Measurements from ENCODE around the gene TRABD2B.

Gene TRABD2B

DNA sequence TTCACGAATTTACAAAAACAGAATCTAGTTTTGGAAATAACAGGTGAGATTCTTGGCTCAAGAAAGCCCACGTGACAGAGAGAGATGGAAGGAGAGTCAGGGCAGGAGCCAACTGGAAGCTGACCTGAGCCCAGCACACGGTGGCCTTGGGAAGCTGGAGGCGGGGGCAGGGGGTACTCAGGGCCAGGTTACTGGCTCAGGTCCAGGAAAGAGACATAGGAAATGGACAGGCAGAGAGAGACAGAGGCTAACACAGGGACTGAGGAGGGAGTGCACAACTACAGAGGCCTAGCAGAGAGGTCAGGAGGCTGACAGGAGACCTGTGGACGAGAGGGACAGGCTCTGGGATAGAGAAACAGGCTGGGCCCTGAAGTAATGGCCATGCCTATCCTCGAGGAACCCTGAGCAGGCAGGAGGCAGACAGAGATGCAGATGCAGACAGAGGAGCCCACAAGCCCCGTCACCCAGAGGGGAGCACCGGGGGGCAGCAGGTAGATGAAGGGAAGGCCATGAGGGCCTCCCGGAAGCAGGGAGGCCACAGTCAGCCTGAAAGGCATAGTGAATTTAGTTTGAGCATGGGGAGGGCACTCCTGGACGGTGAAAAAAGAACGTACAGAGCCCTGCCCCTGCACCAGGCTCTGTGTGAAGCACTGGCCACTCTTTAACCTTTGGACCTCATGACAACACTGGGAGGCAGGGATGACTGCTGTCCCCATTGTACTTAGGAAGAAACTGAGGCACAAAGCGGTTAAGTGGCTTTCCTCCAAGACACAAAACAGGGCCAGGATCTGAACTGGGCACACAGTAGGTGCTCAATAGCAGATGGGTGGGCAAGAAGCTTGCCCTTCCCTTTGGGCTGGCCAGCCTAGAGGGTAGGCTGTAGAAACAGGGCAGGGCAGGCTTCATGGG is 230.1 kb downstream of the TRABD2B start:
- DNase-seq: no peak

- DNase-seq: no peak
These were observed 231.3 kb downstream of the TRABD2B start for GRCh38 chr1:47765742-47766485.

- no peak for DNase-seq
These were observed 231.9 kb downstream of the TRABD2B start for GRCh38 chr1:47765236-47765635.

GRCh38 chr1:47764461-47765046 is 232.6 kb downstream of the TRABD2B start:
- no peak for DNase-seq

GRCh38 chr1:47763591-47764171 is 233.5 kb downstream of the TRABD2B start:
- no peak for DNase-seq

- no peak for DNase-seq
These were observed 235.2 kb downstream of the TRABD2B start for GRCh38 chr1:47761974-47762373.

DNA sequence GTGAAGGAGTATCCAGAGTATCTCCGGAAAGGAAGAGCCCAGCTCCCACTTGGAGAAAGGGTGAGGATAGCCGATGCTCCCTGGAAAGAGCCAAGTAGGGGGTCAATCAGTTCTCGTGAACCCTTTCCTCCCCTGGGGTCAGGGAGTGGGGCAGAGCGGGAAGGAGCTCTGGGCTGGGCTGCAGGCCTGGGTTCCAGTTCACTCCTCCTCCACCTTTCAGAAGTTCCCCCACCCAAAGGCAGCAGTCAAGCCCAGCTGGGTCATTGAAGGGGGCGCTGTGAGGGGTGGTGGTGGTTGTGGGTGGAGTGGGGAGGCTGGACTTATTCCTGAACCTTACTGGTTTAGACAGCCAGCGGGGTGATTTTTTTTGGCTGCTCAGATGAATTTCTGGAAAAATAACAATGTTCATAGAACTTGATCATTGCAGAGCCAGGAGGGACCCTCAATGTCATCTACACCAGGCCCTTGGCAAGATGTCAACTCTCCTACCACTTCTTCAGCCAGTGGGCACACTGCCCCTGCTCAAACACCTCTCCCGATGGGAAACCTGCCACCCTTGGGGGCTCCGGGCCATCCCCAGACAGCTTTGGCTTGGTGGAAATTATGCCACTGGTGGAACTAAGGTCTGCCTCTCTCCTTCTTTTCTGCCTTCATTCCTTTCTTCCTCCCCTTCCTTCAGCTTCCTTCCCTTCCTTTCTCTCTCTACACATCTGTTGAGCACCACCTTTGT is 235.8 kb downstream of the TRABD2B start:
- no peak for DNase-seq

DNA sequence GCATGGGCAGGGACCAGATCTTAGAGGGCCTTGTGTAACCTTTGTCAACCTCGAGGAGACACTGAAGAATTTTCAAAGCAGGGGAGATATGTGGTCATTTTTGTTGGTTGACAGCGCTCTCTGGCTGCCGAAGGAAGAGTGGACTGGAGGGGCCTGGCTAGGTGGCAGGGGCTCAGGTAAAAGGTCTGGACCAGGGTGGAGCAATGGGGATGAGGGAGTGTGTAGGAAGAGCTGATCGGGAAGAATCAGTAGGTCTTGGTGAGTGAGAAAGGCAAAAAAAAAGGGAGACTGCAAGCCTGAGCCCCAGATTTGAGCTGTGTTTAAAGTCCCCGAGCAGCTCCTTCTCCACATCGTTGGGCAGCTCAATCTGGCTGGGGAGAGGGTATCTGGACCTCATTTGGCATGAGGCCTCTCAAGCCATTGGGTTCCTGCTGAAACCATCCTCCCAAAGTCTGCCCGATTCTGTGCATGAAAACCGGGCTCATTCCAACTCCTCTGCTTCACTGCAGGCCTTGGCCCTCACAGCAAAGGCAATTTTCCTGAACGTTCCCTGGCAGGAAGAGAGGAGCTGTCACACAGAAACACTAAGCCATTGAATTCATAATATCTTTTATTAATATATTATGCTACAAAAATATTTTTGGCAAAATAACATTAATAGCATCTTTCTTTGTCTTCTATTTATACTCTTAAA is 237.1 kb downstream of the TRABD2B start:
- DNase-seq: no peak

GRCh38 chr1:47759251-47759935 is 237.8 kb downstream of the TRABD2B start:
- DNase-seq: no peak

DNA sequence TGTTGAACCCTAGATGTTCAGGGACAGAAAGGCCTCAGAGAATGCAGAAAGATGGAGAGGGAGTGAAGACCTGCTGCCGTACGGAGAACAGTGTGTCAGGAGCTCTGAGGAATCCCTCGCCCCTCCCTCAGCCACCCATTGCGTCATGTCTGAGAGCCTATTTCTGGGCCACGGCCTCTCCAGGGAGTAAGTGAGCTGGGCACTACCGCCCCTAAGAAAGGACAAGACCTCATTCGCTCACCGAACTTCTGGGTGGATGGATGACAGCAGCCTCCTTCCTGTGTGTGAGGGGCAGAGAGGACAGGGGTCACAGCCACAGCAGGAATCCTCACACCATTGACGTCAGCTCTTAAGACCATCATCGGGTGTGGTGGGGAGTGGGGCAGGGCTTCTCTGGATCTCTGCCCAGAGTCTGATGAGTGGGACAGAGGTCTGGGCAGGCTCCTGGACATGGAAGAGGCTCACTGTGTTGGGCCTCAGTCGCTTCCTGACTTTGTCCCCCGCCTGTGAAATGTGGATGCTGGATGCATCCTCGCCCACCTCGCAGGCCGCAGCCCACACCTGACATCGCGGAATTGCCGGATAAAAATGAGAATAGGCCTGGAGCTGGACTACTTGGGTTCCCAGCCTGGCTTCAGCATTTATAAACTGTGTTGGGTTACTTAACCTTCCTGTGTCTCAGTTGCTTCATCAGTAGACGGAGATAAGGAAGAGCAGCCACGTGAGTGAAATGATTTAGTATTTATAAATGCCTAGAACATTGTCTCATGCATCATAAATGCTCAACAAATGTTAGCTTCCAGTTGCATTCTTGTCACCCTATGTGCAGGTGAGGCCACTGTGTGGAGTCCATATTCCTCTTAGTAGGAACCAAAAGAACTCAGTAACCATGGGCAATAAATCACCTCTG is 238.6 kb downstream of the TRABD2B start:
- no peak for DNase-seq

- DNase-seq: no peak
These were observed 239.8 kb downstream of the TRABD2B start for GRCh38 chr1:47757226-47757975.

DNA sequence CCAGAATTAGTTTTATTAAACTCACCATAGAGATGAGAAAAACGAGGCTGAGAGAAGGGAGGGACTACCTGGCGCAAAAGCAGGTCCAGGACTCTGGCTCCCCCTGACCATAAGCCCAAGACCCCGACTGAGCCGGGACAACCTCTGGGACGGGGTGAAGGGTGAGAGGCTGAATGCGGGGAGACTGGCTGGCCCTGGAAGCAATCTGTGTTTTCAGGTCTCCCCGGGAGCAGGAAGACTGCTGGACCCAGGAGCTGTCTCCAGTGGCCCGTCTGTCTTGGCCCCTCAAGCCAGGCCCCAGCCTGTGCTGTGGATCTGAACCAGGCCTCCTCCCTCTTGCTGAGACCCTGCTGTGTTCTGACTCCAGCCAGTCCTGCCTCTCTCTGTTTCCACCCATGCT is 240.8 kb downstream of the TRABD2B start:
- DNase-seq: no peak

DNA sequence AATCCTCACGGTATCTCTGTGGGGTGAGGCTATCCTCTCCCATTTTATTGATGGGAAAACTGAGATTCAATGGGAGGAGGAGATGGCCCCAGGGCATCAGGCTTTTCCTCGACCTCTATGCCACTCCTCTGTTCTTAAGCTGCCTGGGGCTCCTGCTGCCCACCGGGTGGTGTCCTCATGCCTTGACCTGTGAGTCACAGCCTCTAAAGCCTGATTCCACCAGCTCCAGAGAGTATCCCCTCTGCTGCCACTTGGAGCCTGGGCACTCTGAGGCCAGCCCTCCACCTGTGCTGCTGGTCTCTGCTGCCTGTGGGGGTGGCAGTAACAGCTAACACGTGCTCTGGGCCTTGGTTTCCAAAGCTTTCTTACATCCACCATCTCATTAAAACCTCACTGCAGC is 241.2 kb downstream of the TRABD2B start:
- no peak for DNase-seq

GRCh38 chr1:47755101-47755990 is 241.8 kb downstream of the TRABD2B start:
- peak; percentile 51 for DNase-seq

- DNase-seq: no peak
These were observed 243.0 kb downstream of the TRABD2B start for GRCh38 chr1:47754221-47754620.

GRCh38 chr1:47753808-47754207 is 243.4 kb downstream of the TRABD2B start:
- no peak for DNase-seq

- no peak for DNase-seq
These were observed 244.6 kb downstream of the TRABD2B start for GRCh38 chr1:47752559-47752958.

GRCh38 chr1:47751996-47752451 is 245.2 kb downstream of the TRABD2B start:
- DNase-seq: no peak
